Adrenal gland (tissue), 5 donors: ENCODE data around the gene SUGP1.

Source experiments
- CTCF ChIP-seq, 6 experiments: fragments of 450-650 bp in 4 of 6; fragments of 200-600 bp in 2 of 6; sonication (generic) in 1 of 6; IDR thresholded peaks; 1 replicate in 5 of 6; 2 replicates in 1 of 6; pipeline versions ENCODE4 v1.5.1 to v1.8.0; 2016 to 2021; ENCODE audit warnings: antibody characterized with exemption in 6 of 6, mild to moderate bottlenecking in 2 of 6, moderate library complexity in 1 of 6
- POLR2A ChIP-seq, 2 donors: fragments of 450-650 bp; IDR thresholded peaks; one replicate each; pipeline ENCODE4 v1.6.1; 2017; ENCODE audit warnings: antibody characterized with exemption in 2 of 2, mild to moderate bottlenecking in 2 of 2, moderate library complexity in 1 of 2
- donor health status: DM: no; HTN: no; CAD: no.

- no peak for TF ChIP-seq POLR2A (IDR thresholded peaks at IDR 0.05)
- no peak for TF ChIP-seq CTCF (IDR thresholded peaks at IDR 0.05)
Measured at GRCh38 chr19:19347401-19348110, 27.2 kb upstream of the SUGP1 start.
